MM.1S (cell line): Measurements from ENCODE around the gene USP6NL.

Experiments
- EZH2 ChIP-seq: fragments of 300-600 bp; sonication (generic); optimal IDR thresholded peaks from 2 replicates; pipeline ENCODE3; 2017; ENCODE audit warnings: low read depth, mild to moderate bottlenecking, antibody characterized with exemption, low read length, mixed read lengths
- TF ChIP-seq, protein P1 (sequence below): fragments of 300-600 bp; sonication (generic); IDR thresholded peaks from 2 replicates; pipeline ENCODE4 v1.5.1; 2016; ENCODE audit warnings: antibody characterized with exemption, low read length, mixed read lengths

DNA sequence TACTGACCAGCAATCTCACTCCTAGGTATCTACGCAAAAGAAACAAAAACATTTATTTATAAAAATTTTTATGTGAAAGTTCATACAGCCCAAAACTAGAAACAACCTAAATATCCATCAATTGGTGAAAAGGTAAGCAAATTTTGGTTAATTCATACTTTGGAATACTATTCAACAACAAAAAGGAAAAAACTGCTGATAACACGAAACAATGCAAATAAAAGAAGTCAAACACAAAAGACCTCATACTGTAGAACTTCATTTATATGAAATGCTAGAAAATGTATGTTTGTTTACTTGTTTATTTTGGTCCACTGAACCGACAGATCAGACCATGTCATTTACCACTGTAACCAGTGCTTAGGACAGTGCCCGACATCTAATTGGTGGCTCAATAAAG lies 60.3 kb downstream of the USP6NL start:
- TF ChIP-seq, protein P1, sequence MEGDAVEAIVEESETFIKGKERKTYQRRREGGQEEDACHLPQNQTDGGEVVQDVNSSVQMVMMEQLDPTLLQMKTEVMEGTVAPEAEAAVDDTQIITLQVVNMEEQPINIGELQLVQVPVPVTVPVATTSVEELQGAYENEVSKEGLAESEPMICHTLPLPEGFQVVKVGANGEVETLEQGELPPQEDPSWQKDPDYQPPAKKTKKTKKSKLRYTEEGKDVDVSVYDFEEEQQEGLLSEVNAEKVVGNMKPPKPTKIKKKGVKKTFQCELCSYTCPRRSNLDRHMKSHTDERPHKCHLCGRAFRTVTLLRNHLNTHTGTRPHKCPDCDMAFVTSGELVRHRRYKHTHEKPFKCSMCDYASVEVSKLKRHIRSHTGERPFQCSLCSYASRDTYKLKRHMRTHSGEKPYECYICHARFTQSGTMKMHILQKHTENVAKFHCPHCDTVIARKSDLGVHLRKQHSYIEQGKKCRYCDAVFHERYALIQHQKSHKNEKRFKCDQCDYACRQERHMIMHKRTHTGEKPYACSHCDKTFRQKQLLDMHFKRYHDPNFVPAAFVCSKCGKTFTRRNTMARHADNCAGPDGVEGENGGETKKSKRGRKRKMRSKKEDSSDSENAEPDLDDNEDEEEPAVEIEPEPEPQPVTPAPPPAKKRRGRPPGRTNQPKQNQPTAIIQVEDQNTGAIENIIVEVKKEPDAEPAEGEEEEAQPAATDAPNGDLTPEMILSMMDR: no peak
- no peak for TF ChIP-seq EZH2
